ENCODE measurements around the gene PFN1.

The PFN1 gene

DNA sequence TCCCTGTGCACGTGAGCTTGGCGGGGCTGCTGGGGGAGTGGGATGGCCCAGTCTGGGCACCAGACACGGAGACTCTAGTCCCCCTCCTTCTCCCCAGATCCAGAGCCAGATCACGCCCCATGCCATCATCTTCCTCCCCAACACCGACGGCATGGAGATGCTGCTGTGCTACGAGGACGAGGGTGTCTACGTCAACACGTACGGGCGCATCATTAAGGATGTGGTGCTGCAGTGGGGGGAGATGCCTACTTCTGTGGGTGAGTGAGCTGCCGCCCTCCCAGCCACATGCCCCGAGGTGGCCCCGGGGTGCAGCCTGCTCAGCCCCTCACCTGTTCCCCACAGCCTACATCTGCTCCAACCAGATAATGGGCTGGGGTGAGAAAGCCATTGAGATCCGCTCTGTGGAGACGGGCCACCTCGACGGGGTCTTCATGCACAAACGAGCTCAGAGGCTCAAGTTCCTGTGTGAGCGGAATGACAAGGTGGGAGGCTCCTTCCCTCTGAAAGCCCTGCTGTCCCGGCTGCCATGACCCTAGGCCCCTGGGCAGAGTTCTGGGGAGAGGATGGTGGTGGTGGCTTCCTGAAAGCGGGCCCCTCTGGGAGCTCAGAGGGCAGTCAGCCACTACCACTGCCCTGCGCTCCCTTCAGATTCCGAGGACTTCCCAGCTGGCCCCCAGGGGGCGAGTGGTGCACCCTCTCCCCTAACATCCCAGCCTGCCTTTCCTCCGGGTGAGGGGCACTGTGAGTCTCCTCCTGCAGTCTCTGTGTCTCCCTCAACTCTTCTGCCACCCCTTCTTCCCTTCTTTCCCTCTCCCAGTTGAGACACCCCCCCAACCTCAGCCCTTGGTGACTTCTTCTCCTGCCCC lies 51.8 kb downstream of the PFN1 start:
- DNase-seq (ENCODE audit: low read depth in 3 of 3), result no peak

DNA sequence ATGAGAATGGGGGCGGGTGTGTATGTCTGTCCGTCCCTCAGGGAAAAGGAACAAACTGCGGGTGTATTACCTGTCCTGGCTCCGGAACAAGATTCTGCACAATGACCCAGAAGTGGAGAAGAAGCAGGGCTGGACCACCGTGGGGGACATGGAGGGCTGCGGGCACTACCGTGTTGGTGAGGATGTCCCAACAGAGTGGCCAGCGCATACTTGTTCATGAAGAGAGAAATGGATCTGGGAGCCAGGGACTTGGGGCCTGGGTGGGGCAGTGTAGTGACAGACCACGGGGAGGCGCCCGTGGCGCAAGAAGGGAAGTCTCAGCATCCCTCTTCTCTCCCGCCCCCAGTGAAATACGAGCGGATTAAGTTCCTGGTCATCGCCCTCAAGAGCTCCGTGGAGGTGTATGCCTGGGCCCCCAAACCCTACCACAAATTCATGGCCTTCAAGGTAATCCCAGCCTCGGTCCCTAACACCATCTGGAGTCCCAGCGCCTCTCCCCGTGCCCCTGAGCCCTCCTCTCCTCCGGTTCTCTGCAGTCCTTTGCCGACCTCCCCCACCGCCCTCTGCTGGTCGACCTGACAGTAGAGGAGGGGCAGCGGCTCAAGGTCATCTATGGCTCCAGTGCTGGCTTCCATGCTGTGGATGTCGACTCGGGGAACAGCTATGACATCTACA lies 52.5 kb downstream of the PFN1 start:
- no peak for DNase-seq (ENCODE audit: low read depth in 3 of 3)
